Activated T-cell treated with anti-CD3 and anti-CD28 coated beads for 4 hours (primary cell): ENCODE measurements around the gene KDM1B.
A peak's percentile ranks its signal among the peaks of the same experiment; 100 is the strongest.

Source experiments
- DNase-seq: peaks from one replicate; pipeline ENCODE4 v3.0.0-alpha.2; 2020

KDM1B gene

GRCh38 chr6:18264219-18264922, 109.1 kb downstream of the KDM1B start, which contains the start of gene DEK:
Gene DEK, minus strand, starts transcription at chr6:18264530. Its CDS starts 543 bp downstream, at chr6:18263987.
- DNase-seq = peak; percentile 80

DNA sequence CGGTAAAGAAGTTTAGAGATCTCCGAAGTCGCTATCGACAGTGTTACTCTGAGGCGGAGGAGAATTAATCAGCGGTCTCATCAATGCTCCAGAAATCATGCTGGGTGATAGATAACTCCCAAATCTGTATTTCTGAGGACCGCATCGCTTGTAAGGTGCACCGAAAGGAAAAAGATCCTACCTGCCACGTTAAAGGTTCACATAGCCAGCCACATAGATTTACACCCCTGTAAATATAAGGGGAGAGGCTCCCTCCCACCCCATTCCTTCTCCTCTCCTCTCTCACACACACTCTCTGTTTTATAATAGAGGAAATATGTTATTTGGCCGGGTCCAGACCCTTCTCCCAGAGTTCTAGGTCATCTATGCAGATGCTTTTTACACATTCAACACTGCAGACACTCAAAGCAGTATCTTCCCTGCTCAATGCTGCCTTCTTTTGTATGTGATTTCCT, 109.7 kb downstream of the KDM1B start:
- no peak for DNase-seq

- DNase-seq = no peak
Measured at GRCh38 chr6:18265787-18266522, 110.7 kb downstream of the KDM1B start.

- no peak for DNase-seq
Measured at GRCh38 chr6:18266523-18266912, 111.3 kb downstream of the KDM1B start.

- DNase-seq = no peak
Measured at GRCh38 chr6:18268066-18268465, 112.8 kb downstream of the KDM1B start.

- DNase-seq = no peak
Measured at GRCh38 chr6:18269253-18269652, 114.0 kb downstream of the KDM1B start.

DNA sequence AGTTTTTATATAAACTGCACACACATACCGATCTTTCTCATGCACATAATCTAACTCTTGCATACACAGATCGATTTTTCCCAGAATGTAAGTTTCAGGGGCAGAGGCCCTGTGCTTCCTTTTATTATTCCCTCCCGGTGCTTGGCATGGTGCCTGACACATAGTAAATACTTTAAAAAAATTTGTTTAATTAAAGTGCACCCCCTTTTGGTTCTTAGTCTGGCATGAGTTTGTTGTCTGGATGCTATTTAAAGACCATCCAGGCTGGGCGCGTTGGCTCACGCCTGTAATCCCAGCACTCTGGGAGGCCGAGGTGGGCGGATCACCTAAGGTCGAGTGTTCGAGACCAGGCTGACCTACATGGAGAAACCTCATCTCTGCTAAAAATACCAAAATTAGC, 114.5 kb downstream of the KDM1B start:
- no peak for DNase-seq

DNA sequence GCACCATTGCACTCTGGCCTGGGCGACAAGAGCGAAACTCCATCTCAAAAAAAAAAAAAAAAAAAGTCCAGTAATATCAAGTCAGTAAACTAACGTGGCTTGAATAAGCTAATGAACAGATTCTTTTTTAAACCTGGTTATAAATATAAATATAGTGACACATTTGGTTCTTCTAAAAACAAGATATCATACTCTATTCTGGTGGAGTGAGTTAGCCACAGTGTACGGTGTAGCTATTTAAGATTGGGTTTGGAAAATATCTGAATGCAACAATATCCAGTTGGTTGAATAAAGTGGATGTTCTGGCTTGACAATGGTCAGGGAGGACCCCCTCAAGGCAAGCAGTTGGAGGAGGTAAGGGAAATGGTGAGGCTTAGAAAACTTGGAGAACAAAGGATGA, 115.0 kb downstream of the KDM1B start:
- DNase-seq = no peak
